Measurements from ENCODE around the gene GTPBP6.
A peak's percentile ranks its signal among the peaks of the same experiment; 100 is the strongest.
"Not testable (repeated sequence)": the region's sequence is repeated elsewhere in the genome, so short reads cannot be mapped to it uniquely, and the experiment has no call there.

Gene GTPBP6

GRCh38 chrX:330726-331150 is 12.1 kb upstream of the GTPBP6 start:
- no peak for TF ChIP-seq CTCF (conservative IDR thresholded peaks at IDR 0.05; ENCODE audit: low read depth, low read length)
- H3K4me3 ChIP-seq (ENCODE audit: low read length): no peak overlapping the region
- no peak for DNase-seq (ENCODE audit: low read depth)

- not testable (repeated sequence) for H3K4me3 ChIP-seq (ENCODE audit: low read length); DNase-seq (ENCODE audit: low read depth)
Measured at GRCh38 chrX:330141-330725, 11.6 kb upstream of the GTPBP6 start.

- no peak for DNase-seq (ENCODE audit: low read depth)
- no peak overlapping the region for H3K4me3 ChIP-seq (ENCODE audit: low read length)
- TF ChIP-seq CTCF (conservative IDR thresholded peaks at IDR 0.05; ENCODE audit: low read depth, low read length): no peak
Measured at GRCh38 chrX:329291-329910, 10.8 kb upstream of the GTPBP6 start.

GRCh38 chrX:327660-328126 is 9.1 kb upstream of the GTPBP6 start:
- DNase-seq (ENCODE audit: low read depth): no peak
- no peak for TF ChIP-seq CTCF (conservative IDR thresholded peaks at IDR 0.05; ENCODE audit: low read depth, low read length)

GRCh38 chrX:324664-325063 is 6.1 kb upstream of the GTPBP6 start:
- peak; percentile 3 for TF ChIP-seq CTCF (conservative IDR thresholded peaks at IDR 0.05; ENCODE audit: low read depth, low read length)
- DNase-seq (ENCODE audit: low read depth); H3K4me3 ChIP-seq (ENCODE audit: low read length): not testable (repeated sequence)

More at GRCh38 chrX:327660-328126, 9.1 kb upstream of the GTPBP6 start:
- no peak overlapping the region for H3K4me3 ChIP-seq (ENCODE audit: low read length)

- TF ChIP-seq CTCF (conservative IDR thresholded peaks at IDR 0.05; ENCODE audit: low read depth, low read length): peak; percentile 50
- no peak overlapping the region for H3K4me3 ChIP-seq (ENCODE audit: low read length)
- no peak for DNase-seq (ENCODE audit: low read depth)
Measured at GRCh38 chrX:323721-324628, 5.4 kb upstream of the GTPBP6 start.

- no peak for DNase-seq (ENCODE audit: low read depth)
- peak overlapping the region; percentile 85 for H3K4me3 ChIP-seq (ENCODE audit: low read length)
- TF ChIP-seq CTCF (conservative IDR thresholded peaks at IDR 0.05; ENCODE audit: low read depth, low read length): no peak
Measured at GRCh38 chrX:320126-320783, 1.7 kb upstream of the GTPBP6 start.

Measured in retinal pigment epithelial cell (primary cell).